ENCODE measurements around the gene GMDS.

Gene GMDS

DNA sequence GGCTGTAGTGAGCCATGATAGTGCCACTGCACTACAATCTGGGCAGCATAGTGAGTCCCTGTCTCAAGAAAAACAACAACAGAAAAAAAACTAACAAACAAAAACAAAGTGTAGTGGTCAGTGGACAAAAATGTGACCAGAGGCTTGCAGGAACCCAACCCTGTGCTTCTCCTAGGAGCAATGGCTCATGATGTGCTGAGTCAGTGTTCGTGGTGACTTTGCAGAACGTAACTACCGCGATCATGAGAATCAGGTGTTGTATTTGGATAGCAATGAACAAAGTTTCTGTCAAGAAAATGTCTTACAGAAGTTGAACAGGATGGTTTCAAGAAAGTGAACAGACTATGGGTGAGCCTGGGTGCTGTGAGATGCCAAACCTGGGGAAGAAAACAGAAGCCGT lies 654.2 kb downstream of the GMDS start:
- H2AFZ ChIP-seq (ENCODE audit: low read depth, low read length), result no peak overlapping the region
- H3K9me3 ChIP-seq (ENCODE audit: insufficient read depth, low read length), result no peaks in the 10 kb centered on the region
- no peak for TF ChIP-seq EZH2phosphoT487 (IDR thresholded peaks at IDR 0.05; ENCODE audit: low read depth)
- TF ChIP-seq CTCF (IDR thresholded peaks at IDR 0.05; ENCODE audit: low read depth, low read length), result no peak
- no peak overlapping the region for H3K9ac ChIP-seq (ENCODE audit: low read length)
- H4K20me1 ChIP-seq (ENCODE audit: insufficient read depth, low read length), result no peaks in the 10 kb centered on the region
- no peaks in the 10 kb centered on the region for H3K79me2 ChIP-seq (ENCODE audit: low read length)
- no peaks in the 10 kb centered on the region for H3K36me3 ChIP-seq (replicated peaks; ENCODE audit: low read depth, low read length)
- no peak overlapping the region for H3K4me3 ChIP-seq (ENCODE audit: low read length)
- H3K27ac ChIP-seq (ENCODE audit: low read length), result no peak overlapping the region
- H3K4me1 ChIP-seq (ENCODE audit: low read length), result no peaks in the 10 kb centered on the region
- no peak overlapping the region for H3K4me2 ChIP-seq (ENCODE audit: low read length)
- H3K27me3 ChIP-seq (ENCODE audit: low read depth, low read length), result no peaks in the 10 kb centered on the region

GRCh38 chr6:1590580-1590979 lies 654.8 kb downstream of the GMDS start:
- H4K20me1 ChIP-seq (ENCODE audit: insufficient read depth, low read length), result no peaks in the 10 kb centered on the region
- H3K4me1 ChIP-seq (ENCODE audit: low read length), result no peaks in the 10 kb centered on the region
- no peak overlapping the region for H3K9ac ChIP-seq (ENCODE audit: low read length)
- H3K4me2 ChIP-seq (ENCODE audit: low read length), result no peak overlapping the region
- no peak overlapping the region for H2AFZ ChIP-seq (ENCODE audit: low read depth, low read length)
- H3K4me3 ChIP-seq (ENCODE audit: low read length), result no peak overlapping the region
- H3K9me3 ChIP-seq (ENCODE audit: insufficient read depth, low read length), result no peaks in the 10 kb centered on the region
- no peaks in the 10 kb centered on the region for H3K27me3 ChIP-seq (ENCODE audit: low read depth, low read length)
- H3K27ac ChIP-seq (ENCODE audit: low read length), result no peak overlapping the region
- no peak for TF ChIP-seq CTCF (IDR thresholded peaks at IDR 0.05; ENCODE audit: low read depth, low read length)
- no peaks in the 10 kb centered on the region for H3K79me2 ChIP-seq (ENCODE audit: low read length)
- H3K36me3 ChIP-seq (replicated peaks; ENCODE audit: low read depth, low read length), result no peaks in the 10 kb centered on the region

DNA sequence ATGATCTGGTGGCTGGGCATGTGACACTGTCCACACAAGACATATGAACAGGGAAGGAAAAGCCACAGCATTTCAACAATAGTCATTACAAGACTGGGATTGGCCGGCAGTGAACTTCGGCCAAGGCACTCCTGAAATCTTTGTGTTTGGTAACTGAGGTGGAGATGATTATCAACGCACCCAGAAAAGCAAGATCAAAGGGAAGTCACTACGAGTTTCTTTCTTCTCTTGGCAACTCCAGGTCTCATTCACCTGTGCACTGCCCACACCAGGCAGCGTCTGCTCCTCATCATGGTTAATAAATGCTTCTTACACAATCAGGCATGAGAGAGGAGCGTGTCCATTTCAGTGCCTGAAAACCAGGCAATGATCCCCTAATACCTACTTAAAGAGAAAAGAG lies 656.2 kb downstream of the GMDS start:
- no peak overlapping the region for H3K27ac ChIP-seq (ENCODE audit: low read length)
- no peaks in the 10 kb centered on the region for H3K27me3 ChIP-seq (ENCODE audit: low read depth, low read length)
- H3K4me2 ChIP-seq (ENCODE audit: low read length), result no peak overlapping the region
- no peaks in the 10 kb centered on the region for H3K9me3 ChIP-seq (ENCODE audit: insufficient read depth, low read length)
- TF ChIP-seq CTCF (IDR thresholded peaks at IDR 0.05; ENCODE audit: low read depth, low read length), result no peak
- TF ChIP-seq EZH2phosphoT487 (IDR thresholded peaks at IDR 0.05; ENCODE audit: low read depth), result no peak
- H3K4me3 ChIP-seq (ENCODE audit: low read length), result no peak overlapping the region
- H4K20me1 ChIP-seq (ENCODE audit: insufficient read depth, low read length), result no peaks in the 10 kb centered on the region
- H3K36me3 ChIP-seq (replicated peaks; ENCODE audit: low read depth, low read length), result no peaks in the 10 kb centered on the region
- H2AFZ ChIP-seq (ENCODE audit: low read depth, low read length), result no peak overlapping the region
- H3K4me1 ChIP-seq (ENCODE audit: low read length), result no peaks in the 10 kb centered on the region
- H3K79me2 ChIP-seq (ENCODE audit: low read length), result no peaks in the 10 kb centered on the region
- no peak overlapping the region for H3K9ac ChIP-seq (ENCODE audit: low read length)

DNA sequence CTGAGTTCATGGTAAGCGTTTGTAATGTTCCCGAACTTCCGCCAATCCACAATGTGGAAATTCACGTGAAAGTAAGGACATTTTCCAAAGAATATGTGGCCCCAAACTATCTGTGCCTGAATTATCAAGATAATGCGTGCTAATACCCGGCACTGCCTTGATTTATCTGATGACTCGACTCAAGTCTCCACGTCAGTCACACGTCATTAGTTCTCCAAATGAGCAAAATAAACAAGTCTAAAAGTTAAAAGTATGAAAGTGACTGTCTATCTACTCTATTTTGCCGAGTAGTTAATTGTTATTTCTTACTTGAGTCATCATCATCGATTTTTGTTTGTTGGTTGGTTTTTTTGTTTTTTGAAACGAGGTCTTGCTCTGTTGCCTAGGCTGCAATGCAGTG lies 657.4 kb downstream of the GMDS start:
- H2AFZ ChIP-seq (ENCODE audit: low read depth, low read length), result no peak overlapping the region
- H4K20me1 ChIP-seq (ENCODE audit: insufficient read depth, low read length), result no peaks in the 10 kb centered on the region
- no peaks in the 10 kb centered on the region for H3K79me2 ChIP-seq (ENCODE audit: low read length)
- H3K36me3 ChIP-seq (replicated peaks; ENCODE audit: low read depth, low read length), result no peaks in the 10 kb centered on the region
- no peak overlapping the region for H3K27ac ChIP-seq (ENCODE audit: low read length)
- H3K9ac ChIP-seq (ENCODE audit: low read length), result no peak overlapping the region
- no peaks in the 10 kb centered on the region for H3K4me1 ChIP-seq (ENCODE audit: low read length)
- no peak overlapping the region for H3K4me3 ChIP-seq (ENCODE audit: low read length)
- H3K9me3 ChIP-seq (ENCODE audit: insufficient read depth, low read length), result no peaks in the 10 kb centered on the region
- H3K27me3 ChIP-seq (ENCODE audit: low read depth, low read length), result no peaks in the 10 kb centered on the region
- no peak for TF ChIP-seq CTCF (IDR thresholded peaks at IDR 0.05; ENCODE audit: low read depth, low read length)
- TF ChIP-seq EZH2phosphoT487 (IDR thresholded peaks at IDR 0.05; ENCODE audit: low read depth), result no peak
- H3K4me2 ChIP-seq (ENCODE audit: low read length), result no peak overlapping the region

Measured in OCI-LY3 (cell line).